ENCODE results near the gene TLCD3A. TPM values are rescaled to one million over a fixed set of nuclear protein-coding genes. Genes with fewer than 3 reads are reported as not detected.

Gene TLCD3A
- total and polyA plus RNA-seq, 2 donors (not counting 3 experiments of a cell fraction or from before 2014, with no cell fraction given), result 36.6 to 54.1 TPM

DNA sequence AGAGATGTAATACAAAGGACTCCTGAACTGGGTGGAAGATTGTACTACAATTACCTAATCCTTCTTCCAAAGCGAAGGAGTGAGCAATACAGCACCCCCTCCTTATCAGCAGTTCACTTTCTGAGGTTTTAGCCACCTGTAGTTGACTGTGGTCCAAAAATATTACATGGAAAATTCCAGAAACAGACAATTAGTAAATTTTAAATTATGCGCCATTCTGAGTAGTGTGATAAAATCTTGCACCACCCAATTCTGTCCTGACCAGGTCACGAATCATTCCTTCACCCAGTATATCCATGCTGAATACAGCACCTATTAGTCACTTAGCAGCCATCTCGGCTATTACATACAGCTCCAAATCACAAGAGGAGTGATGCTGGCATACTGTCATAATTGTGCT lies 41.0 kb upstream of the TLCD3A start:
- CTCF ChIA-PET, result interaction anchor here (1.1 to 16.0 kb wide), 3 partner anchors 9 to 289 kb away, joined by 3 to 762 read pairs (median 21); a partner anchor contains a TSS
- dilution Hi-C loops (cut with MboI; ENCODE audit: extremely low pct_ligation_motif_present, low sequenced_read_pairs) (loop anchor here (10.0 kb wide), 1 partner anchor 87 kb away; no protein-coding TSS in a partner anchor), intact Hi-C loops (cut with micrococcal nuclease) (no loop called here)

More for the DNA sequence above, 41.0 kb upstream of the TLCD3A start:
- DNase-seq (ENCODE audit: low read depth, low spot score) (no peak), FAIRE-seq (no peak)
- no peaks in the 10 kb centered on the region for H3K79me2 ChIP-seq (ENCODE audit: control insufficient read depth, insufficient read depth, low read length)
- H3K27ac ChIP-seq (ENCODE audit: insufficient read depth, low read depth, low read length), result no peak overlapping the region
- H2AFZ ChIP-seq (ENCODE audit: low read depth, low read length), result no peak overlapping the region
- H3K27me3 ChIP-seq (ENCODE audit: control insufficient read depth in 2 of 2, insufficient read depth in 2 of 2, low read length in 2 of 2), result no peaks in the 10 kb centered on the region
- peaks cover 22% of the 10 kb centered on the region for H3K4me1 ChIP-seq (ENCODE audit: control insufficient read depth, extremely low read depth, insufficient read depth, low read length)
- POLR2A ChIA-PET, result no interaction called here
- no peak overlapping the region for H3K4me3 ChIP-seq (replicated peaks in 1 of 3; ENCODE audit: insufficient read depth in 1 of 3, low read depth in 1 of 3, low read length in 3 of 3)
- no TSS peak for BruUV-seq (replicated peaks)
- H3K4me2 ChIP-seq (ENCODE audit: insufficient read depth, low read length), result no peak overlapping the region
- H3K9ac ChIP-seq (replicated peaks; ENCODE audit: extremely low read depth, insufficient read depth, low read length), result no peak overlapping the region
- no peaks in the 10 kb centered on the region for H4K20me1 ChIP-seq (replicated peaks; ENCODE audit: control insufficient read depth, extremely low read depth, insufficient read depth, low read length)
- peaks cover 9 to 10% of the 10 kb centered on the region in 2 experiments for H3K36me3 ChIP-seq (ENCODE audit: control insufficient read depth in 2 of 2, extremely low read depth in 1 of 2, insufficient read depth in 2 of 2, low read length in 2 of 2)
- no peaks in the 10 kb centered on the region for H3K9me3 ChIP-seq (replicated peaks; ENCODE audit: control insufficient read depth, insufficient read depth, low read length)
- TF ChIP-seq JUN (IDR thresholded peaks at IDR 0.05; ENCODE audit: borderline replicate concordance, insufficient read depth, insufficient read length, low read depth), result no peak
- TF ChIP-seq MYC (IDR thresholded peaks at IDR 0.05; ENCODE audit: low read depth, low read length), result no peak
- no peak for TF ChIP-seq FOS (IDR thresholded peaks at IDR 0.05; ENCODE audit: borderline replicate concordance, insufficient read depth, low read length)
- TF ChIP-seq EZH2 (IDR thresholded peaks at IDR 0.05; ENCODE audit: borderline replicate concordance, low read depth, low read length, severe bottlenecking), result no peak
- TF ChIP-seq POLR2AphosphoS5 (IDR thresholded peaks at IDR 0.05; ENCODE audit: insufficient read depth, low read depth, low read length), result no peak
- TF ChIP-seq, protein P1, sequence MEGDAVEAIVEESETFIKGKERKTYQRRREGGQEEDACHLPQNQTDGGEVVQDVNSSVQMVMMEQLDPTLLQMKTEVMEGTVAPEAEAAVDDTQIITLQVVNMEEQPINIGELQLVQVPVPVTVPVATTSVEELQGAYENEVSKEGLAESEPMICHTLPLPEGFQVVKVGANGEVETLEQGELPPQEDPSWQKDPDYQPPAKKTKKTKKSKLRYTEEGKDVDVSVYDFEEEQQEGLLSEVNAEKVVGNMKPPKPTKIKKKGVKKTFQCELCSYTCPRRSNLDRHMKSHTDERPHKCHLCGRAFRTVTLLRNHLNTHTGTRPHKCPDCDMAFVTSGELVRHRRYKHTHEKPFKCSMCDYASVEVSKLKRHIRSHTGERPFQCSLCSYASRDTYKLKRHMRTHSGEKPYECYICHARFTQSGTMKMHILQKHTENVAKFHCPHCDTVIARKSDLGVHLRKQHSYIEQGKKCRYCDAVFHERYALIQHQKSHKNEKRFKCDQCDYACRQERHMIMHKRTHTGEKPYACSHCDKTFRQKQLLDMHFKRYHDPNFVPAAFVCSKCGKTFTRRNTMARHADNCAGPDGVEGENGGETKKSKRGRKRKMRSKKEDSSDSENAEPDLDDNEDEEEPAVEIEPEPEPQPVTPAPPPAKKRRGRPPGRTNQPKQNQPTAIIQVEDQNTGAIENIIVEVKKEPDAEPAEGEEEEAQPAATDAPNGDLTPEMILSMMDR (IDR thresholded peaks at IDR 0.05; ENCODE audit: extremely low read depth in 1 of 2, insufficient read depth in 1 of 2, low read depth in 1 of 2, low read length in 2 of 2), result no peak
- peak; percentile 21 for TF ChIP-seq GATA2 (IDR thresholded peaks at IDR 0.05; ENCODE audit: insufficient read depth, insufficient read length, low read depth, low read length)
- H3K9me1 ChIP-seq (replicated peaks; ENCODE audit: control insufficient read depth, extremely low read depth, insufficient read depth, low read length), result no peaks in the 10 kb centered on the region

Measured in endothelial cell of umbilical vein (primary cell).